Measurements from ENCODE around the gene DNMT1.

DNMT1 gene

DNA sequence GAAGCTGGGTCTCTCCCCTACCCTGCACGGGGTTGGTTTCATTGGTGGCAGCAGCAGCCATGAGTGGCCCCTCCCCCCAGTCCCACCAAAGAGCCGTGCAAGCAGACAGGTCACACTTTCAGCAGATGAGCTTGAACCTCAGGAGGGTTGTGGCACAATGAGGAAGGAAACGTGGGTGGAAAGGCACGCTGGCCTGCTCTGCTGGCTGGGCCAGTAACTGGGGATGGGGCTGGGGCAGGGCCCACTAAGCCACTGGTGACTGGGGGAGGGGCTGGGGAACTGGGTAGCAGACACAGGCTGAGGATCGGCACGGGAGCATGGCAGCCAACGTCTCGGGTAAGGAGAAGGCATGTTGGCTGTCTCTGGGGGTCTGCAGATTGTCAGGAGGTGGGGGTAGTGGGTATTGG is 83.3 kb downstream of the DNMT1 start, which contains the start of gene P2RY11:
TSS of gene P2RY11 (plus strand) at position 289 of the 407 bp plus-strand sequence. CDS start at position 318, 29 bp downstream.
- DNase-seq = no peak

DNA sequence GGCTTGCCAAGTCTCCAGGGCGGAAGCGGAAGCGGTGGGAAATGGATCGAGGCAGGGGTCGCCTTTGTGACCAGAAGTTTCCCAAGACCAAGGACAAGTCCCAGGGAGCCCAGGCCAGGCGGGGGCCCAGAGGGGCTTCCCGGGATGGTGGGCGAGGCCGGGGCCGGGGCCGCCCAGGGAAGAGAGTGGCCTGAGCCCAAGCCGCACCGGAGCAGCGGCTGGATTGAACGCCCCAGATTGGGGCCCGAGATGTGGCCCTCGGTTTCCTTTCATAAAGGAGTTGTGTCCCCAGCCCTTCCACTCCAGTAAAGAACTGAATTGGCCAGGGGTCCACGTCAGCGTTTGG is 83.8 kb downstream of the DNMT1 start:
- no peak for DNase-seq

DNA sequence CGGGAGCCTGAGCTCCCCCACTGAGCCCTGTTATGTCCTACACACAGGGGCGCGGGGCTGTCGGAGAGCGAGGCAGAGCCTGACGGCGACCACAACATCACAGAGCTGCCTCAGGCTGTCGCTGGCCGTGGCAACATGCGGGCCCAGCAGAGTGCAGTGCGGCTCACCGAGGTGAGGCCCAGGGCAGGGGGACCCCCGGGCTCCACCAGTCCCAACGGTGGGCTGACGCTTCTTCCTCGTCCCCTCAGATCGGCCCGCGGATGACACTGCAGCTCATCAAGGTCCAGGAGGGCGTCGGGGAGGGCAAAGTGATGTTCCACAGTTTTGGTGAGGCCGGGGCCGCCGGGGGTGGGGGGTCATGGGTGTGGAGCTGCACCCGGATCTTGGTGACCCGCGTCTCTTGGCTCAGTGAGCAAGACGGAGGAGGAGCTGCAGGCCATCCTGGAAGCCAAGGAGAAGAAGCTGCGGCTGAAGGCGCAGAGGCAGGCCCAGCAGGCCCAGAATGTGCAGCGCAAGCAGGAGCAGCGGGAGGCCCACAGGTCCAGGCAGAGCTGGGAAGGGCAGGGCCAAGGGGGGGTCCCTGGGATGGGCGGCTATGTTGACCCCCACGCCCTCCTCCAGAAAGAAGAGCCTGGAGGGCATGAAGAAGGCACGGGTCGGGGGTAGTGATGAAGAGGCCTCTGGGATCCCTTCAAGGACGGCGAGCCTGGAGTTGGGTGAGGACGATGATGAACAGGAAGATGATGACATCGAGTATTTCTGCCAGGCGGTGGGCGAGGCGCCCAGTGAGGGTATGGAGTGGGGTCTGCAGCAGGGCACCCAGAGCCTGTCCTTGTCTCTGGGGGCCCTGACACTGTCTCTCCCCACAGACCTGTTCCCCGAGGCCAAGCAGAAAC is 84.4 kb downstream of the DNMT1 start:
- no peak for DNase-seq

DNA sequence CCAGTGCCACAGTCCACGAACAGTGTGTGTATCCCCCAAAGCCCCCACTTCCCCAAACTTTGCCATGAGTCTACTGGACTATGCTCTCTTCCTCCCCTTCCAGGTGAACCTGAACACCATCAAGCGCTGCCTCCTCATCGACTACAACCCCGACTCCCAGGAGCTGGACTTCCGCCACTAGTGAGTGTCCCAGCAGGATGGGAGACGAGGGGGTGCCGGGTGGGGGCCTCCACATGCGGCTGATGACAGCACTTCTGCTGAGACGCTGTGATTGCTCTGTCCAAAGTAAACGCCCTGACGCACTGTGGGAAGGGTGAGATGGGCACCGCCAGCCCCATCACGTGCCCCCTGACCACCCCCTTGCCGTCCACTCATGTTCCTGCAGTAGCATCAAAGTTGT is 85.2 kb downstream of the DNMT1 start:
- DNase-seq = no peak

DNA sequence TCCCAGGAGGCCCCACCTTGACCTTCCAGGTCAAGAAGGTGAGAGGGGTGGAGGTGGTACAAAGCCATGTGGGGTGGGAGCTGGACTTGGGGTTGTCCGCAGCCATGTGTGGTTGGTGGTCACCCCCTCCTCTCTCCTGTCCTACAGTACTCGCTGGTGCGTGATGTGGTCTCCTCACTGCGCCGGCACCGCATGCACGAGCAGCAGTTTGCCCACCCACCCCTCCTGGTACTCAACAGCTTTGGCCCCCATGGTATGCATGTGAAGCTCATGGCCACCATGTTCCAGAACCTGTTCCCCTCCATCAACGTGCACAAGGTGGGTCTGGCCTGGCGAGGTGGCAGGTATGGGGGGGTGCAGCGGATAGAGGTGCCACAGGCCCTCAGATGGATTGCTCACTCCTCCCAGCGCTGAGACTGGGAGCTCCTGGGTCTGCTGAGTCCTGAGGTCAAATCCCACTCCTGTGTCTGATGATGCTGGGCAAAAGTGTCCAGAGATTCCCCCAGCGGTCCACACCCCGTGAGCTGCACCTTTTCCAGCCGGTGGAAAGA is 86.9 kb downstream of the DNMT1 start:
- no peak for DNase-seq

DNA sequence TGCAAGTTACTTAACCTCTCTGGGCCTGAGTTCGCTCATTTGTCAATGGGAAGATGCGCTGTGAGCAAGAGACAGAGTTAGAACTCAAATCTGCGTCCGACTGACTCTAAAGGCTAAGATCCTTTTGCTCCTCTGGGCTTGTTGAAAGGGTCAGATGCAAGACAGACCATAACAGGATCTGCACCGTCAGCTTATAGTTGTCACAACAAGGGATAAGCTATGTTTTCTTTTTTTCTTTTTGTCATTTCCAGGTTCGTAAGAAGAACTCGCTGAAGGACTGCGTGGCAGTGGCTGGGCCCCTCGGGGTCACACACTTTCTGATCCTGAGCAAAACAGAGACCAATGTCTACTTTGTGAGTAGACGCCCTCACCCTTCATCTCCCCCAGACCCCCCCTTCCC is 87.5 kb downstream of the DNMT1 start:
- no peak for DNase-seq

DNA sequence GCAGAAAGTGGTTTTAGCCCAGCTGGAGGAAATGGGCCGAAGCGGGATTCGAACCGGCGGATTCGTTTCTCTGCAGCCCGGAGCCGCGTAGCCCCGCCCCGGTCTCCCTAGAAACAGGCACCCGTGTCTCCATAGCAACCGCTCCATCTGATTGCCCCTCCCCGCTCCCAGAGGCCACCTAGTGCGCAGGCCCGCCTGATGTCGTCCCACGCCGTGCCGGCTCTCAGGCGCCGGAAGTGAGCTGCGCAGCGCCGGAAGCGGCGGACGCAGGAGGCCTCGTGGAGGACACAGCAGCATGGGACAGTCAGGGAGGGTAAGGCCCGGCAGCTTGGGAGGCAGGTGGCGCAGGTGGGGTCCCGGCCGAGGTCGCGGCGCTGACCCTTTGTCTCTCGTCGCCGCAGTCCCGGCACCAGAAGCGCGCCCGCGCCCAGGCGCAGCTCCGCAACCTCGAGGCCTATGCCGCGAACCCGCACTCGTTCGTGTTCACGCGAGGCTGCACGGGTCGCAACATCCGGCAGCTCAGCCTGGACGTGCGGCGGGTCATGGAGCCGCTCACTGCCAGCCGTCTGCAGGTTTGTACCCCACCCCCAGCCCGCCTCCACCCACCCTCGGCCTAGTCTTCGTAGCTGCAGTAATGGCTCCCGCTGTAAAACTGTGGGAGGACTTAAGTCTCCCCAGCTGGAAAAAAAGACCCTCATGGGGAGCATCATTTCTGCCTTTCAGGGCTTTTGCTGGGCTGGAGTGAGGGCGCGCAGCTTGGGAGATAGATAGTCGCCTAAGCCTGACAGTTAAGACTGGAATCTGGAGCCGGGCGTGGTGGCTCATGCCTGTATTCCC is 88.4 kb downstream of the DNMT1 start, which contains the start of gene PPAN:
TSS of gene PPAN (plus strand) at position 263 of the 837 bp plus-strand sequence. CDS start at position 296, 33 bp downstream.
- DNase-seq = peak; percentile 93

DNA sequence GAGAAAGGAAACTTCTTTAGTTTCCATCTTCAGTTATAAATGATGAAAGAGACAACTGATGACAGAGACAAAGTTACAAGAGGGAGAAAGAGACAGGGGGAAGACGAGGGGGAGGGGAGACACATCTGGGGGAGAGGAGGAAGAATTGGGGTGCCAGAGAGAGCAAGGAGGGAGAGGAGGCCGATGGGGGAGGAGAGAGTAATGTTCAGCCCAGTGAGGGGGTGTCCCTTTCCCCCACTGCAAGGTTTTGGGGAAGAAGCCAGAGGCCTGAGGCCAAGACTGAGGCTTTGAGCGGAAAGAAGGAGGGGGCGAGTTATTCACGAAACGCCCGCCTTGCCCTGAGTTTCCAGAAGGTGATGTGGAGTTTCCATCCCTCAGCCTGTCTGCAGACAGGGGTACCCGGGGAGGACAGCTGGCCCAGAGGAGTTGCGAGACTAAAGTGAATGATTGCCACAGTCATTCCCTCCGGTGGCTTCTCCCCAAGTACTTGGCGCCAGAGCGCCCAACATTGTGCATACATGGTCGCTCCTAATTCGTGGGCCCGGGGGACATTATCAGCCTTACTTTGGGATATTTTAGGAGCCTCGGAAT is 89.1 kb downstream of the DNMT1 start:
- no peak for DNase-seq

DNA sequence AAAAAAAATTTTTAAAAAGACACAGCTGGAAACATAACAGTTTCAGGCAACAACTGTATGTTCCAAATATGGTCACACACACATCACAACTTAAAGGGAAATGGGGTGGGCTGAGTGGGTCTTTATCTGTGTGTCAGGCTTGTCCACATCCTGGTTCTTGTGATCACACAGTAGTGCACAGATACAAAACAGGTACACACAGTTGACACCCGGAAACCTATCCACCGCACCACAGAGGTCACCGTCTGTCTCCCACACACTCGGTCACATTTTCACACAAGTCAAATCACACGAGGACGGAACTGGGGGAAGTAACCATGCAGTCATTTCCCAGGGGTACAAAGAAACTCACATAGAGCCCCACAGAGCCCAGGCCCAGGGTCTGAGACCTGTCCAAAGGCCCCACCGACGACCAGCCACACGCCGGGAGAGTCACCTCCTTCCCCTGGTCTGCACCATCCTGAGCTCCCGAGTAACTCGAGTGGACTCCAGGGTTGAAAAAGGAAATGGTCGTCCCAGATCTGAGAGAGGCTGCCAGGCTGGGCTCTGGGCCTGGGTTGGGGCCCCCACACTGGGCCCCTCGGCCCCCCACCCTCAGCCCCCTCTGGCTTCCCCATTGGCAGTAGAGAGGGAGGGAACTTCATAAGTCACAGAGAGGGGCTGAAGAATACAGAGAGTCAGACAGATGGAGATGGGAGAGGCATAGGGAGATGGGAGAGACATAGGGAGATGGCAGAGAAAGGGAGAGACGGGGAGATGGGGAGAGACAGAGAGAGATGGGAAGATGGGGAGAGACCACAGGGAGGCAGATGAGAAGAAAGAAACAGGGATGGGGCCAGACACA is 89.9 kb downstream of the DNMT1 start:
- no peak for DNase-seq

DNA sequence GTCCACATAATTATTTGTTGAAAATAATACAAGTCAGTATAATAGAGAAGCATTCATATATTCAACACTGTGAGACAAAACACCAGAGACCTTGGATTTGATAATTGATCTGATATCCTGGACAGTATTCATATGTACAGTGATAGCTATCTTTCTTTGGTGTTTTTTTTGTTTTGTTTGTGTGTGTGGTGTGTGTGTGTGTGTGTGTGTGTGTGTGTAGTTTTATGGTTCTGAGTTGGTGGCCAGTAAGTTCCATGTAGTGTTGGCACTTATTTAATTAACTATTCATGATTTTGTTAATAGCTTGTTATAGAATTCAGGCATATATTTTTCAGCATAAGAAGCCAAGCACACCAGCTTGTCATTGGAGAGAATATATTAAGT is 90.6 kb downstream of the DNMT1 start:
- no peak for DNase-seq

DNA sequence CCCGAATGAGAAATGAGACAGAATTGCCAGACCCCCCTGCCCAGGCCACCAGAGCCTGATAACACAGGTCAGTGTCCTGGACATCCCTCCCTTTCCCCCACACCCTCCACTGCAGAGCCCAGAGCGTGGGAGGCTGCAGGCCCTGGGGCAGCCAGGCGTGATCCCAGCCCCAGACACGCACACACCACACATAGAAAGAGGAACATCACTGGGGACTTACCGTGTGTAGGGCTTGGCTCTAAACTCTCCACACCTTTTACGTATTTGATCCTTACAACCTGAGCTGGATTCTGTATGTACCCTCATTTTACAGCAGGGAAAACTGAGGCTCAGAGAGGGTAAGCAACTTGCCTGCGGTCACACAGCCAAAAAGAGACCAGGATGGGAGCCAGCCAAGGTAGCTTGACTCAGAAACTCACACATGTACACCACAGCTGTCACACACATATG is 91.9 kb downstream of the DNMT1 start:
- no peak for DNase-seq

DNA sequence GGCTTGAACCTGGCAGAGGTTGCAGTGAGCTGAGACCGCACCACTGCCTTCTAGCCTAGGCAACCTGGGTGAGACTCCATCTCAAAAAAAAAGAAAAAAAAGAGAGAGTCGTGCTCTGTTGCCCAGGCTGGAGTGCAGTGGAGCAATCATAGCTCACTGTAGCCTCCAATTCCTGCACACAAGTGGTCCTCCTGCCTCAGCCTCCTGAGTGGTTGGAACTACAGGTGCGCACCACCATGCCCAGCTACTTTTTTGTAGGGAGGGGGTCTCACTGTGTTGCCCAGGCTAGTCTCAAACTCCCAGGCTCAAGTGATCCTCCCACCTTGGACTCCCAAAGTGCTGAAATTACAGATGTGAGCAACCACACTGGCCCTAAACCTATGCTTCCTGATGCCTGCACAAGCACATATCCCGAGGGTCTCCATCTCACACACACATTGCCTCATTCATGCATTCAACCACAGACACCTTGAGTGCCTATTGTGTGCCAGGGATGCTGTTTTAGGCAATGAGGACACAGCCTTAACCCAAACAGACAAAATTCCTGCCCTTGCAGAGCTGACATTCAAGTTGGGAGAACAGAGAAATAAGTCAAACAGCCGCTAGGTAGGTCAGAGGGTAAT is 94.5 kb downstream of the DNMT1 start:
- DNase-seq = no peak

DNA sequence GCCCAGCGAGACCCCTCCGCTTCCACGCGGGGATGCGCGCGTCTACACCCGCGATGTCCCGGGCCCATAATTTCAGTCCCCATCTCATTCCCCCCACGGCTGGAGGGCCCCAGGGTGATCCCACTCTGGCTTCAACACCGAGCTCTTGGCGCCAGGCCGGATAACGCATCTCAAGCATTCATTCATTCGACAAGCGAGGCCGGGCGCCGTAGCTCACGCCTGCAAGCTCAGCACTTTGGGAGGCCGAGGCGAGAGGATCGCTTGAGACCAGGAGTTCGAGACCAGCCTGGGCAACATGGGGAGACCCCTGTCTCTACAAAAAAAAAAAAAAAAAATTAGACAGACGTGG is 98.2 kb downstream of the DNMT1 start:
- no peak for DNase-seq

DNA sequence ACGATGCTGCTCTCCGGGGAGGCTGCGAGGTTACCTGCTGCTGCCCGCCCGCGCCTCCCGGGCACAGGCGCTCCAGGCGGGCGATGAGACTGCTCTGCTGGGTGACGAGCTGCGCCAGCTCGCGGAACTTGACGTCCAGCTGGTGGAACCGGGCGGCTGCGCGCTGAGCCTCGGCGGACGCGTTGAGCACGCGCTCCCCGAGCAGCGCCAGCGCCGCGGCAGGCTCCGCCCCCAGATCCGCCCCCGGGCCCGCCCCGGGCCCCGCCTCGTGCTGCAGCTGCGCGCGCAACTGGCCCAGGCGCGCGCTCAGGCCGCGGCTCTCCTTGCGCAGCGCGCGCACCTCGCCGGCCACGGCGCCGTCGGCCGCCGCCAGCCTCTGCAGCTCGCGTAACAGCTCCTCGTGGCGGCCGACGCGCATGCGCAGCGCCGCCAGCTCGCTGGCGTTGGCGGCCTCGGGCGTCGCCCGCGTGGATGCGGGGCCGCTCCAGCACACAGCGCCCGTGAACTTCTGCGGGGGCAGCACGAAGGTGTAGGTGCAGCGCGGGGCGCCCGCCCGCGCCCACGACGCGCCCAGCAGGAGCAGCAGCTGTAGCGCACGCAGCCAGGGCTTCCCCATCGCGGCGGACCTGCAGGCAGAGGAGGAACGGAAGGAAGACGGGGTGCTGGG is 98.7 kb downstream of the DNMT1 start:
- peak; percentile 86 for DNase-seq

DNA sequence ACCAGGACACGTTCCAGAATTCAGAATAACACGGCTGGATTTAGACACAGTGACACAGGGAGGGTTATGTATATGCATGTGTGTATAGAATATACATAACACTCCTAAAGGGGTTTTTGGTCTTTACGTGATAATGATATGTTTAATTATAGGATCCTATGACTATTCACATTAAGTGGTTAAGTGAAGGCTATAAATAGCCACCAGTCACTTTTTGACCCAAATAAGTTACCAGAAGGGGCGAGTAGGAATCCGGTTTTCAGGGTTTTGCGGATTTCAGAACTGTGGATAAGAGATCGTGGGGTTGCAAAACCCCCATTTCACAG is 99.2 kb downstream of the DNMT1 start:
- DNase-seq = no peak

DNA sequence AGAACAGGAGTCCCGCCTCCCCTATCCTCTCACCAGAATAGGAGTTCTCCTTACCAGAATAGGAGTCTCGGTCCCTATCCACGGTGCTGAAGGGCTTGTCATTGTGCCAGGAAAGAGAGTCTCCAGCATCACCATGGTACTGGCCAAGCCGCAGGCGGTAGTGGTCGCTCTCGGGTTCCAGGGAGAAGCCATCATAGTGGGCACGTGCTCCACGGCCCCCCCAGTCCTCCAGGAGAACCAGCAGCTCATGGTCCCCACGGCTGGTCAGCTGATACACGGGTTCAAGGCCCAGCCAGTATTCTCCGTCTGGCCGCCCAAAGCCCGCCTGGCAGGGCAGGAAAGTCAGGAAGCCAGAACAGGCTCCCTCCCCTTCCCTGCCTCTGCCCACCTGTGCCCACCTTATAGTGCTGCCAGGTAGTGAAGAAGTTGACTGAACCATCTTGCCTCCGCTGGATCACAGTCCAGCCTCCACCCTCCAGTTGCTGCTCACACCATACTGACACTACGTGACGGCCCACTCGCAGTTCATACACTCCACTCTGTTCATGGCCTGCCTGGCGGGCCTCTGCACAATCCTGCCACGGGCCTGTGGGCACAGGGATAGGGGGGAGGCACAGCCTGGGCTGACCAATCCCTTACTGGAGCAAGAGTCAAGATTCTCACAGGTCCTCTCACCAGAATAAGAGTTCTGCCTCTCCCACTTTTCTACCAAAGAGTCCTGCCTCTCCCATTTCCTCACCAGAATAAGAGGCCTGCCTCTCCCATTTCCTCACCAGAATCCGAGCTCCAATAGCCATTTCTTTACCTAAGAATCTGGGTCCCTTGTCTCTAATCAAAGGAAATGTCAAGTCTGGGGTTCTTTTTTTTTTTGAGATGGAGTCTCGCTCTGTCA is 101.2 kb downstream of the DNMT1 start:
- DNase-seq = no peak

DNA sequence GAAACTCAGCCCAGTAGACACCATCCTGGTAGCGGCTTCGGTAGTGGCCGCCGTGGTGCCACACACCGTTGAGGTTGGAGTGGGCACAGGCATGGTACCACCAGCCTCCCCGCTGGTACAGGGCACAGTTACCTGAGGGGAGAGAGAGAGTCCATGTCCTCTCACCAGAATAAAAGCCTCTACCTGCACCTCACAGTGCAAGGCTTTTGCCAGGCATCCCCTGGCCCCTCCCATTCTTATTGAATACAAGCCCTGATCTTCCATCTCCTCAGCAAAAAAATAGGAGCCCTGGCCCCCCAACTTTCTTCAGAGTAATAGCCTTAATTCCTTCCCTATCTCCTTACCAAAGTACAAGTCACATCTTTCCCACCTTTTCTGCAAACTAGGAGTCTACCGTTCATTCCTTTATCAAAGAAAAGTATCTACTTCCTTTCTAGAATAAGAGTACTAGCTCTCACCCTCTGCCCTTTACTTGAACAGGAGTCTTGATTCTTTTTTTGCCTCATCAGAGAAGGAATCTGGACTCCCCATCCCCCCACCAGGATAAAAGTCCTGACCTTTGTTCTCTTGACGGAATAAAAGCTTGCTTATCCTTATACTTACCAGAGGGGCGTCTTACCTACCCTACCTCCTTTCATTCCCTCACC is 102.0 kb downstream of the DNMT1 start:
- DNase-seq = no peak

DNA sequence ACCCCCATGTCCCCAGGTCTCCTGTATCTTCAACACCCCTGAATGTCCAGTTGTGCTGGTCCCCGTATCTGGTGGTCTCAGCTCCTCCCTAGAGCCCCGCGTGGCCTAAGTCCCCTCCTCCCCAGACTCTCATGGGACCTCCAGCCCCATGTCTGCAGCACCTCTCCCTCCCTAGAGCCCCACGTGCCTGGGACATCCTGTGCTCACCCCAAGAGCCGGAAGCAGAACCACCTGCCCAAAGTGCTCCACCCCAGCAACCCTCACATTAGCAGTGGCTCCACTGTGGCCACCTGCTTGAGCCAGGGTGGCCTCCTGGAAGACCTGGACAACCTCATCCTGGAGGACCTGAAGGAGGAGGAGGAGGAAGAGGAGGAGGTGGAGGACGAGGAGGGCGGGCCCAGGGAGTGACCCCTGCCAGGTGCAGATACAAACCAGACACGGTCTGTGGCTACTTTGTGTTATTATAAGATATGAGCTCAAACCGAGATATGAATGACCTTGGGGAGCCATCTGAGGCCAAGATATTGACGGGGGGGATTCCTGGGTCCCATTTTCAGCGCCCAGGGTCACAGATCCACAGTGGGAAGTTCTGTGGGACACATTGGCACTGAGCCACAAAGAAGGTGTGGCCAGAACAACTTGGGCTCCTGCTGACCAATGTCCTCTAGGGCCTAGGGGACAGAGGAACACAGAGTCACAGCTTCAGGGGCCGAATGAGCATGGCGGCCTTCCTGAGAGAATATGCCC is 102.7 kb downstream of the DNMT1 start:
- DNase-seq = no peak

DNA sequence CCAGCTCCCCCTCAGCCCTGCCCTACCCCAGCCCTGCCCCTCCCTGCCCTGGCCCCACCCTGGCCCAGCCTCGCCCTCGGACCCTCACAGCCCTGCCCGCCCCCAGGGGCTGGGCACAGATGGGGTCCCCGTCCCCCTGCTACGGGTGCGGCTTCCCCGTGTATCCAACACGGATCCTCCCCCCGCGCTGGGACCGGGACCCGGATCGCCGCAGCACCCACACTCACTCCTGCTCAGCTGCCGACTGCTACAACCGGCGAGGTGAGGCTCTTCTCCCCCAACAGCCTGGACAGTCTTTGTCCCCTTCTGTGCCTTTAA is 103.4 kb downstream of the DNMT1 start:
- no peak for DNase-seq
